ENCODE results near the gene PEF1.

Gene PEF1

DNA sequence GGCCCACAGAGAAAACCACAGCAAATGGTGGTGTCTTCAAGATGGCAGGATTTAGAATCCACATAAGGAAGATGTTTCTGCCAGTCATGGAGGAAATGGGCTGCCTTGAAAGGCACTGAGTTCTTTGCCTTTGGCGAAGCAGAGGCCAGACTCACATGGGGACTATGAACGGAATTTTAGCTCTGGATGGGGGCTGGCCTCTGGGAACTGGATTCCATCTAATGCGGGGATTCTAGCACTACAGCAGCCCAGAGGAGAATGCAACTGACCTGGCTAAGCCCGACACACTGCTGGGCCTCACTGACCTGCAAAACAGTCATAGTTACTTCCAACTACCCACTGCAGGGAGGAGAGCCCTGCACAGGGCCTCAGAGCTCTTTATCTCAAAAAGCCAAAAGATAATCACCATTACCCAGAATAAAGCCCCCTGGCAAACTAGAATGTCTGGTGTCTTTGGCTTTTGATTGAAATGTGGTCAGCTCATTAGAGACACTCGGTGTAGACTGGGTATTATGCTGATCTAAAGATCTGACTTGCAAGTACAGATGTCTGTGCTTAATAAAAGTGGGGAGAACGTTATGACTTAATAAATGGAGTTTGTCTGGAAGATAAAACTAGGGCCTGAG, 15.6 kb downstream of the PEF1 start:
- DNase-seq (ENCODE audit: low read depth in 2 of 2), result no peak

DNA sequence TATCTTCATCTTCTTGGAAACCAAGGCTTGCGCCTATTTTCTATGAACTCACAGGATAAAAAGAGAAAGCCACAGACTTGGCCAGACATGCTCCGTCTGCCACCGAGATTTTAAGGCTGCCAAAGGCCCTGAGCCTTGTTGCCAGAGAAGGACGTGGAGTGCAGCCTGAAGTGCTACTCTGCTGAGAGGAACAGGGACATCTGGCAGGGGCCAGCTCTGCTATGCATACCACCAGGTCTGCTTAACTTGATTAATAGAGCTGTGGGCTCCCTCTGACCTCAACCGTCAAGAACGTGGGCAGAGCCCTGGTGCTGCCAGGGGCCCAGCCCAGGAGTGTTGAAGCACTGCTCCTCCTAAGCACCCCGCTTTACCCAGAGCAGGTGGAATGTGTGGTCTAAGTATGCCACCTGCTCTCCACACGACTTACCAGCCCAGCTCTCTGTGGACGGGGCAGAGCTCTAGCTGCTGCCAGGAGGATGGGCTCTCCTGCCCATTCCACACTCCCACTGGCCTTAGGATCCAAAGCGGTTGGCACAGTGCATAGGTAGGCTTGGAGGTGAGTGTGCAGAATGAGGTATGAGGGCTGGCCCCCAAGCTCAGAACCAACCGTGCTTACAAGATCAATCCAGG, 16.6 kb downstream of the PEF1 start:
- no peak for DNase-seq (ENCODE audit: low read depth in 2 of 2)

DNA sequence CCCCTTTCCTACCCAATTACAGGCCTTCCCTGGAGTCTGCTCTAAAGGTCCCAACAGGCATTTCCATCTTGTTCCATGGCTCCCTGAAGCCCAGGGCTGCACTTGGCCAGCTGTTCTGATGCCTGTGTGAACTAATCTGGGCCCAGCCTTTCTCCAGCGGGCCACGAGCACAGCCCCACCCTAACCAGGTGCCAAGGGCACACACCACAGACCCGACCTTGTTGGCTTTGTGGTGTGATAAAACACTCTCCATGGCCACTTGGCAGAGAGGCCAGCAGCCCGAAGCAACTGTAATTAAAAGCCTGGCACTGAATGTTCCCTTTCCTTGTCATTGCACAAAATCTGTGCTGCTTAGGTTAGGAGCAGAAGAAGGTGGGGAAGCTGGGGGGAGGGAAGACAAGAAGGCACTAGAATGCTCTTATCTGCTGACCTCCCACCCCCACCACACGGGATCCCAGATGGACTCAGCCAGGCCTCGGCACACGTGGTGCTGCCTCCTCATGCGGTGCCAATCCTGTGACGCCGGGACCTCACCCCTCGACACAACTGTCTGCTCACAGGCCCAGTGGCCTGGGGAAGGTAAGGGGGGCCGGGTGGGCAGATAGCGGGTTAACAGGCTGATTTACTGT, 17.3 kb downstream of the PEF1 start:
- DNase-seq (ENCODE audit: low read depth in 2 of 2), result no peak

DNA sequence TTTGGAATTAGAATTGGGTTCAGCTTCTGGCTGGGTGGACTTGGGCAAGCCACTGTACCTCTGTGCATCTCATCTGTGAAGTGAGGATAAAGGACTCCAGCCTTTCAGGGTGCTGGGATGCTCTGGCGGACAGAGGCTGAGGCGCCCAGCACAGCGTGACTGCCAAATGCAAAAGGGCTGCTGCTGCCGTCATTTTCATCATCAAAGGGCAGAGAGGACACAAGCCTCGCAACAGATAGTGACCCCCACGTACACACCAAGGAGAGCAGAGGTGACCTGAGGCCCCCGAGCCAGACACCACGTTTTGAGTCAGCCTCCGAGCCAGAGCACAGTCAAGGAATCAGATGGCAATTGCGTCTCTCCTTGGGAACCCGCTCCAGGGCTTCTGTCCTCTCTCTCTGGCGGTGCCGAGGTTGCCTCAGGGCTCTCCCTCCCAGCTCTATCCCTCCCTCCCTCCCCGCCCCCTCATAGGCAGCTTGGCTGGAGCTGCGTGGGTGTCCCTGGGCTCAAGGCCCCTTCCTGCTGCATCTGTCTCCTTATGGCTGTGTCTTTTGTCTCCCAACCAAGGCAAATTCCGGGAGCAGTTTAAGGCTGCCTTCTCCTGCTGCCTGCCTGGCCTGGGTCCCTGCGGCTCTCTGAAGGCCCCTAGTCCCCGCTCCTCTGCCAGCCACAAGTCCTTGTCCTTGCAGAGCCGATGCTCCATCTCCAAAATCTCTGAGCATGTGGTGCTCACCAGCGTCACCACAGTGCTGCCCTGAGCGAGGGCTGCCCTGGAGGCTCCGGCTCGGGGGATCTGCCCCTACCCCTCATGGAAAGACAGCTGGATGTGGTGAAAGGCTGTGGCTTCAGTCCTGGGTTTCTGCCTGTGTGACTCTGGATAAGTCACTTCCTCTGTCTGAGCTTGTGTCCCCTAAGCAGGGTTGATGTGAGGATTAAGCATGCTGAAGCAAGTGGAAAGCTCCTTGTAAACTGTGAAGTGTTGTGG, 18.2 kb downstream of the PEF1 start:
- DNase-seq (ENCODE audit: low read depth in 2 of 2), result no peak

DNA sequence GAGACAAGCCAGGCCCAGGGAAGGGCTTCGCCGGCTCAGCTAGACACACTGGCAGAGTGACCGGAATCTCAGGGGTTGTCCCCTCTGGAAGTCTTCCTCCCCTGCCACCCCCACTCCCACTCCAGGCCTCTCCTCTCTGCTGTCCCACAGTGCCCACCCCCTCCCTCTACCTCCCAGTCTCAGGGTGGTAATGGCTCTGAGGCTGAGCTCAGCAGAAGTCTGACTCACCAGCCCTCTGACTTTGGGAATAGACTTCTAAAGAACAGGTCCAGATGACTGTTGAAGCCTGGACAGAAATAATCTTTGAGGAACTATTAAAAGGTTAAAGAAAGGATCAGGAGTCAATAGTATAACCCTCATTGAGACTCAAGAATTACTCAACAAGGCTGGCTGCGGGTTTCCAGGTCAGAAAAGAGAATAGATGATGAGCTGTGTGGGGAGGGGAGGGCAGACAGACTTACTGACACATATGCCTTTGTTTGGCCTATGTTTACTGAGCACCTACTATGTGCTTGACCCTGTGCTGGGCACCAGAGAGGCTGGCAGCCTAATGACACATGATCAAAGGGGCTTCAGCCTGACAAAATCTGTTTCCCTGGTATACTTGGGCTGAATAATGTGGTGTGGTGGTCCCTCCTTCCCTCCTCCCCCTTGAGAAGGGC, 19.0 kb downstream of the PEF1 start:
- no peak for DNase-seq (ENCODE audit: low read depth in 2 of 2)

DNA sequence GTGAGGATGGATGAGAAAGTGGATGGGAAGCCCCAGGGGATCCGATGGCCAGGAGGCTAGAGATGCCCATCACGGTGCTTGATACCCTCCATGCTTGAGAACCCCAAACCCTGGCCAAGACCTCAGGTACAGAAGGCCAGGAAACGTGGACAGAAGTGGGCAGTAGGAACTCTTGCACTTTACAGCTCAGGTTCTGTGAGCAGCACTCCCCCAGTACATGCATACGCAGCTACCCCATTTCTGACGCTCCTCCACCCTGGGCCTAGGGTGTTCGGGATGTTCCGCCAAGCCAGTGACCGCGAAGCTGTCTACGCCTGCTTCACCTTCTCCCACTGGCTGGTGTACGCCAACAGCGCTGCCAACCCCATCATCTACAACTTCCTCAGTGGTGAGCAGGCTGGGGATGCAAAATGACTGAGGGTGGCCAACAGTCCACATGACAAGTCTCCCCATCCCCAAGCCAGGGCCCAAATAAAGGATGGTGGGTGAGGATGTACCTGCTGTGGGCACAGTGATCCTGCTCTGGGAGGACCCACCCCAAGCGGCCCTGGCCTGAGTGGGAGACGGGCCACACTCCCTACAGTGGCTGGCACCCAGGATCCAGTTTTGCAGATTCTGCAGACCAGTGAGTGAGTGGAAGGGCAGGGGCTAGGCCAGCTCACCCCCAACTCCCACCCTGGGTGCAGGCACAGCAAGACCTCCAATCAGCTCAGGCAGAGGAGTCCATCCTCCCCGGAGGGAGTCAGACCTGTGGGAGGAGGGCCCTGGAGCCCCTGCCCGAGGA, 19.8 kb downstream of the PEF1 start:
- DNase-seq (ENCODE audit: low read depth in 2 of 2), result no peak

DNA sequence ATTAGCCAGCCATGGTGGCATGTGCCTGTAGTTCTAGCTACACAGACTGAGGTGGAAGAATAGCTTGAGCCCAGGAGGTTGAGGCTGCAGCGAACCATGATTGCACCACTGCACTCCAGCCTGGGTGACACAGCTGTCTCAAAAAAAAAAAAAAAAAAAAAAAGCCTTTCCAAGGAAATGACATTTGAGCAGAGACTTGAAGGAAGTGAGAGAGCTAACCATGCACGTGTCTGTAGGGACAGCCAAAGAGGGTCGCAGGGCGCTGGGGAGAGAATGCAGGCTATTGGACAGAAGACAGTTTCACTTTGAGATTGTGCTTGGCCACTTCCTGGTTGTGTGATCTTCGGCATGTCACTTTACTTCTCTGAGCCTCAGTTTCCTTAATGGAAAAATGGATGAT, 20.4 kb downstream of the PEF1 start:
- no peak for DNase-seq (ENCODE audit: low read depth in 2 of 2)

DNA sequence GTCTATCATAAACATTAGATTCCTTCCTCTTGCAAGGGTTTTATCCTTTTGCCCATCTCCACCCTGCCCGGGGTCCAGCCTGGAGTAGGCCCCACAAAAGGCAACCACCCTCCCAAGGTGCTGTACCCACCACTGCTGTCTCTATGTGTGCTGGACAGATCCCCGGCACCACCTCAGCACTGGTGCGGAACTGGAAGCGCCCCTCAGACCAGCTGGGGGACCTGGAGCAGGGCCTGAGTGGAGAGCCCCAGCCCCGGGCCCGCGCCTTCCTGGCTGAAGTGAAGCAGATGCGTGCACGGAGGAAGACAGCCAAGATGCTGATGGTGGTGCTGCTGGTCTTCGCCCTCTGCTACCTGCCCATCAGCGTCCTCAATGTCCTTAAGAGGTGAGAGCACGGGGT, 21.3 kb downstream of the PEF1 start:
- no peak for DNase-seq (ENCODE audit: low read depth in 2 of 2)

DNA sequence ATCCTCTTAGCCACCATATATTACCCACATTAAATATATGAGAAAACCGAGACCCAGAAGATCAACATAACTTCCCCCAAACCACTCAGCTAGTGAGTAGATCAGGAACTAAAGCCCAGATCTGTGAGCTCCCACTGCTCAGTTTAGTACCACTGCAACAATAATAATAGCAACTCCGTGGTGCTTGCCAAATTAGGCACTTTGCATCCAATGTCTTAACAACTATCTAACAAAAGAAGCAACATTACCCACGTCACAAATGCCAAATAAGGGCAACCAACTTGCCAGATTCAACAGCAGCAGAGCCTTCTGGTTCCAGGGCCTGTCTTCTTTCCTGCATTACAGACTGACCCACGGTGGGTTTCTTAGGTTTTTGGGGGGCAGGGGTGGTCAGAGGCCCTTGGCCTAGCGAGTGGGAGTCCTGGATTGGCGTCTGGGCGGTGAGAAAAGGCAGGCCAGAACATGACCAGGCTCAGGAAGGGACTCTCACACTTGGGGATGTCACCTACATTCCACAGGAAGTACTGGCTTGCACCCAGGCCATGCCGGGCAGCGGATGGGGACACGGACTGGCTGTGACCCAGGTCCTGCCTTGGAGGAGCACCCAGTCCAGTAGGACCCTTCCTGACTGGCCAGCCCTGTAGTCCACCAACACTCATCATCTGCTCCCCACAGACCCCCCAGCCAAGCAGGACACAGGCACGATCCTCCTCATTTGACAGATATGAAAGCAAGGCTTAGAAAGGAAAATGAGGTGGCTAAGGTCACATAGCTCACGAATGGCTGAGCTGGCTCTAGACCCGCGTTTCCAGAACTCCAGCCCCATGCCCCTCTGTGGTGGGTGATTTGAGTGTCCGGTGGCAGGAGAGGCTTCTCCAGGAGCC, 22.6 kb downstream of the PEF1 start:
- no peak for DNase-seq (ENCODE audit: low read depth in 2 of 2)

DNA sequence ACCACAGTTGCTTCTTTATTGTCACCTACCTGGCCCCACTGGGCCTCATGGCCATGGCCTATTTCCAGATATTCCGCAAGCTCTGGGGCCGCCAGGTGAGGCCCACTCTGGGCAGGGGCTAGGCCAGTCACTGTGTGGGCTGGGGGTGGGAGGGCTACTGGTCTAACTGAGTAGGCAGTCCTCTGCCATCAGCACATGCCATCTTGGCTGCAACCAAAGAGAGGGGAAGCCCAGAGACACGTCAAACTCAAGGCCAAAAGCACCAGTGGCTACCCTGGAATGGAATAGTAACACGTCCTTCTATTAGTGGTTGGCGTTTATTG, 23.2 kb downstream of the PEF1 start:
- DNase-seq (ENCODE audit: low read depth in 2 of 2), result no peak

DNA sequence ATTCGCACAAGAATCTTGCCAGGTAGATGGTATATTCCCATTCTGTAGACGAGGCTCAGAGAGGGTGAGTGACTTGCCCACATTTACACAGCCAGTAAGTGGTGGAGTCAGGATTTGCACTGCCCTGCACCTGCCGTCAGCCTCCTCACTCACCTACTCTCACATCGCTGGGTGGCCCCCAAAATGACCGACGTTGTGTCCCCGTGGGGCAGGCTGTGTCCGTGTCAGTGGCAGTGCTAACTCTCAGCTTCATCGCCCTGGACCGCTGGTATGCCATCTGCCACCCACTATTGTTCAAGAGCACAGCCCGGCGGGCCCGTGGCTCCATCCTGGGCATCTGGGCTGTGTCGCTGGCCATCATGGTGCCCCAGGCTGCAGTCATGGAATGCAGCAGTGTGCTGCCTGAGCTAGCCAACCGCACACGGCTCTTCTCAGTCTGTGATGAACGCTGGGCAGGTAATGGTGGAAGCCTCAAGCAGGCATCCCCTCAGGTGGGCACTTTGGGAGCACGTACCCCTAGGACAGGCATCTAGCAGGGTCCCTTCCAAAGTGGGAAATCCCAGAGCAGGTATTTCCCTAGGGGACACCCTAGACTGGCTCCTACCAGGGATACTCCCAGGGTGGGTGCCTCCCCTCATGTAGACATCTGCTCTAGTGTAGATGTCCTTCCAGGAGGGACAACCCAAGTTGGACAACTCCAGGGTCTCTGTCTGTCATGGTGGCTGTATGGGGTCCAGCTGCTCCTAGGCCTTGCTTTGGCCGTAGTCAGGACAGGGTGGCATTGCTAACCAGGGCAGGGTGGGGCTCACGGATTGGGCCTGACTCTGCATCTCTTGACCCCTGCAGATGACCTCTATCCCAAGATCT, 23.8 kb downstream of the PEF1 start:
- no peak for DNase-seq (ENCODE audit: low read depth in 2 of 2)

DNA sequence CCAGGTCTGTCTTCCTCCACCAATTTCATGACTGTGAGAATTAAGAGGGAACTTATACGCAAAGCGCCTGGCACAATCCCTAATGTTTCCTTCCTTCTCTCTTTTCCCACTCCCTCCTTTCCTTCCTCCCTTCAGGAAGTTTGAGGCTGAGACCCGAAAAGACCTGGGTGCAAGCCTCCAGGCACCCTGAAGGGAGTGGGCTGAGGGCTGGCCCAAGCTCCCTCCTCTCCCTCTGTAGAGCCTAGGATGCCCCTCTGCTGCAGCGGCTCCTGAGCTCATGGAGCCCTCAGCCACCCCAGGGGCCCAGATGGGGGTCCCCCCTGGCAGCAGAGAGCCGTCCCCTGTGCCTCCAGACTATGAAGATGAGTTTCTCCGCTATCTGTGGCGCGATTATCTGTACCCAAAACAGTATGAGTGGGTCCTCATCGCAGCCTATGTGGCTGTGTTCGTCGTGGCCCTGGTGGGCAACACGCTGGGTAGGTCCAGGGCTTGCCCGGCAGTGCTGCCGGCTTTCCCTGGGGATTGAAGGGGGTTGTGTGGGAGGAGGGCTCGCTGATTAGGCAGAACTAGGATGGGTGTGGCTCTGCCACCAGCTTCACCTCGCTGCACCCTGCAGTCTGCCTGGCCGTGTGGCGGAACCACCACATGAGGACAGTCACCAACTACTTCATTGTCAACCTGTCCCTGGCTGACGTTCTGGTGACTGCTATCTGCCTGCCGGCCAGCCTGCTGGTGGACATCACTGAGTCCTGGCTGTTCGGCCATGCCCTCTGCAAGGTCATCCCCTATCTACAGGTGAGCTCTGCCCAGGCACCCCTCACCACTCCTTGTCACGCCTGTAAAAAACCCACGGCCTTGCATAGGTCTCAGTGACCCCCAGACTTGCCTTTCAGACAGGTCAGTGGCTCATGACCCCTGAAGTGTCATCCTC, 25.5 kb downstream of the PEF1 start:
- no peak for DNase-seq (ENCODE audit: low read depth in 2 of 2)

DNA sequence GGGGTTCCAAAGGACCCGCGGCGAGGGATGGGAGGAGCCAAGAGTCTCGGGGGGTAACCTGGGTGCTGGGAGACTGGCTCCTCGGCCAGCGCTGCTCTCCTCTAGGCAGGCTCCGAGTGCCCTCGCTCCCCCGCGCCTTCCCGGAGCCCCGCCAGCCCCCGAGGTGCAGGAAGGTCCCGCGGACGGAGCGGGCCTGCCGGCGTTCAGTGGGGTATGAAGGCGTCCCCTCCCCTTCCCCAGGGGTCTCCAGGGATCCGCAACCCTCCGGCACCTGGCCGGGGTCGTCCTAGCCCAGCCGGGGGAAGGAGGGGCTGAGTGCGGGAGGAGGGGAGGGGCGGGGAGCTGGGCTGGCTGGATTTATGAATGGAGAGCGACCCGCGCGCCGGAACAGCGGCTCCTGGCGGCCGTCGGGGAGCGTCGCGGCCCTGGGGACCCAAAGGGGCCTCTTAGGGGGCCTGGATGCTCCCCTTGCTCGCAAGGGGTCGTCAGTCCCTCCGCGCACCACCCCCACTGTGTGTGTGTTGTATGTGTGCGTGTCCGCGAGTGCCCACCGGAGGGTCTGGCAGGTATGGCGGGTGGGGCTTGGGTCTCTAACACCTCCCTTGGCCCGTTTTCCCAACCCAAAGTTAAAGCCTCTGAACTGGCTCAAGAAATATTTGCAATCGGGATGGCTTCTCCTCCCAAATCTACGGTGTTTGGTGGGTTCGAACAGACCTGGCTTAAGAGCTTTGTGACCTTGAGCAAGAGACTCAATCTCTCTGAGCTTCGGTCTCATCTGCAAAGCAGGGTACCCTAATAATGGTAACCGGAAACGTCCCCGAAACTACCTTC, 26.5 kb downstream of the PEF1 start:
- DNase-seq (ENCODE audit: low read depth in 2 of 2), result peak; percentile 18 to 39

DNA sequence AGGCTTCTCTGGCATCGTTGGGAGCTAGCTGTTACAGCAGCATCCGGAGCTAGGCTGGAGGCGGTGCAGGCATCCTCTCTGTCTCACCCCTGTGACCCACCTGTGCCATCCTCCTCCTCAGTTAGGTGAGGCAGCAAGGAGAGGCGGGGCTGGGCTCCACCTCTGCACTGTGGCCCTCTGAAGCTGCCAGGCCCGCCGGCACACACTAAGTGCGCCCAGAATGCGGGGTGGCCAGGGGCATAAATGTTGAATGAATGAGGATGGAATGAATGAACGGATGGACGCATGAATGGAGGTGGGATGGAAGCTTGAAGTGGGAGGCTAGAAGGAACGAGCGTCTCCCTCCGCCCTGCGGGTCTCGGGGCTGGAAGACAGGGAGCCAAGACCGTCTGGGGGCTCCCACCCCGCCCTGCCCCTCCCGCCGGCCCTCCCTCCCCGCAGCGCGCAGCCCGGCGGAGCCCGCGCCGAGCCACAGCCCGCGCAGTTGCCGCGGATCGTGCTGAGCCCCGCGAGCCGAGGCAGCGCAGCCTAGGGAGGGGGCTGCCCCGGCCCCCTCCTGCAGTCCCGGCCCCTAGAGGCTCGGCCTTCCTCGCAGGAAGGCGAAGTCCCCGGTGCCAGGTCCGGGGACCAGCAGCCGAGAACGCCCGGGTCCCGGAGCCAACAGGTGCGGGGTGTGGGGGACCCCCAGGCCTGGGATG, 27.3 kb downstream of the PEF1 start, which contains the start of gene HCRTR1:
TSS of gene HCRTR1 (plus strand) at position 472 of the 698 bp plus-strand sequence. CDS start 1,504 bp downstream, outside the sequence.
- no peak for DNase-seq (ENCODE audit: low read depth in 2 of 2)

DNA sequence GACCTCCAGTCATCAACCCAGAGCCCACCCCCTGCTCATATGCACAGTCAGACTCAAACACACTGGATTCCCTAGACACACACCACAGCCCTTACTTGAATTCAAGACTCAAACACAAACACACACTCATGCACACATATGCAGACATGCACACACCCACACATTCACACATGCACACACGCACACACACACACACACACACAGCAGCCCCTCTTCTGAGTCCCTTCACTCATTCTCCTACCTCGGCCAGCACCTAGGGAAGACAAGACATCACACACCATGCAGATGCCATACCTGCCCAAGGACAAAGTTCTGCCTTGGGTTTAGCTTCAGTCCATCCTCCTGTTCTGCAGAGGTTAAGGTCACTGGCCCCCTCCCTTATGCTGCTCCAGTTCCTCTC, 28.7 kb downstream of the PEF1 start:
- no peak for DNase-seq (ENCODE audit: low read depth in 2 of 2)

DNA sequence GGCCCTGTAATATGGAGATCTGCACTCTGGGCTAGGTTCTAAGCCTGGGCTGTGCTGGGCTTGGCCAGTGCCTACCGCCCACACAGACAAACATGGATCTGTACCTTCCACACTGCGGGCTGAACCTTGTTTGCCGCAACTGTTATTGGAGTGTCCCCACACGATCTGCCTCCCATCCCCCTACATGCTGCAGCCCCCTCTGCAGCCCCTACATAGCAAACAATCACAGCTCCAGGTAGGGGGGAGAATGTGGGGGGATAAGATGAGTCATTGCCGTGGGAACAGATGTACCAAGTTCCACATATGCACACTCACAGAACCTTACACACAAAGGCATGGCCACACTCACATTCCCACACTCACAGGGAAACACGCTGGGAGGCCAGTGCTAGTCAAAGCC, 29.3 kb downstream of the PEF1 start:
- DNase-seq (ENCODE audit: low read depth in 2 of 2), result no peak

All from stimulated activated CD8-positive, alpha-beta memory T cell treated with anti-CD3 and anti-CD28 coated beads, Interleukin-15, amount 100 ng/mL, for 48 hours (primary cell).